ENCODE data around the gene TGIF2. TPM values are rescaled to one million over a fixed set of nuclear protein-coding genes. Genes with fewer than 3 reads are reported as not detected.

Gene TGIF2
- total and polyA plus RNA-seq, 2 of the 13 experiments (the other 11 are each of a cell fraction or from before 2014, with no cell fraction given), result 41.3 to 53.9 TPM

GRCh38 chr20:36605399-36606157 is 32.2 kb downstream of the TGIF2 start, which contains the start of gene RAB5IF (continued):
- TF ChIP-seq HOMEZ (CRISPR knock-in tag; IDR thresholded peaks at IDR 0.05; ENCODE audit: low read depth) (peak; percentile 96), FOXJ3 (CRISPR knock-in tag; IDR thresholded peaks at IDR 0.05; ENCODE audit: borderline replicate concordance) (peak; percentile 82; the same call in 1 of the 2 replicates), RARA (CRISPR knock-in tag; IDR thresholded peaks at IDR 0.05) (peak; percentile 76), ZNF850 (CRISPR knock-in tag; conservative IDR thresholded peaks at IDR 0.05) (peak; percentile 98), TBP (CRISPR knock-in tag; IDR thresholded peaks at IDR 0.05) (0 out of 2 replicates have a peak, but pooled peaks have one; percentile 37), ZFYVE20 (CRISPR knock-in tag; IDR thresholded peaks at IDR 0.05; ENCODE audit: borderline replicate concordance, low read depth) (no peak), ASH2L (IDR thresholded peaks at IDR 0.05; ENCODE audit: insufficient read length, low read depth, low read length) (peak; percentile 94), ARID4A (CRISPR knock-in tag; IDR thresholded peaks at IDR 0.05; ENCODE audit: borderline replicate concordance) (peak; percentile 96), ZNF891 (CRISPR knock-in tag; IDR thresholded peaks at IDR 0.05) (peak; percentile 92), ONECUT2 (CRISPR knock-in tag; IDR thresholded peaks at IDR 0.05) (no peak), PRDM10 (CRISPR knock-in tag; IDR thresholded peaks at IDR 0.05; ENCODE audit: low read depth) (peak; percentile 91), IRF1 (CRISPR knock-in tag; IDR thresholded peaks at IDR 0.05; ENCODE audit: low read depth) (peak; percentile 58; the same call in 1 of the 2 replicates), ATF2 (CRISPR knock-in tag; IDR thresholded peaks at IDR 0.05) (peak; percentile 99)
